Mesodermal cell (in vitro differentiated cells): ENCODE measurements around the gene KAT2B.

Experiments
- H3K27ac ChIP-seq: 2 replicates; pipeline ENCODE4 v1.7.0; 2013; ENCODE audit warnings: mild to moderate bottlenecking, low read depth, low read length, moderate library complexity; ENCODE audit not compliant: severe bottlenecking
- H3K36me3 ChIP-seq: 2 replicates; pipeline ENCODE4 v1.7.1; 2013; ENCODE audit warnings: mild to moderate bottlenecking, low read length, moderate library complexity; ENCODE audit not compliant: control insufficient read depth, insufficient read depth
- H3K4me1 ChIP-seq: one replicate; pipeline ENCODE4 v1.7.1; 2013; ENCODE audit warnings: mild to moderate bottlenecking, low read length; ENCODE audit not compliant: insufficient read depth, control insufficient read depth, poor library complexity, severe bottlenecking
- H3K4me3 ChIP-seq: 2 replicates; pipeline ENCODE4 v1.7.0; 2013; ENCODE audit warnings: low read length, control low read depth, mild to moderate bottlenecking; ENCODE audit not compliant: insufficient read depth, poor library complexity, severe bottlenecking; ENCODE audit errors: extremely low read depth
- H3K9me3 ChIP-seq: 2 replicates; pipeline ENCODE4 v1.7.1; 2013; ENCODE audit warnings: mild to moderate bottlenecking, low read length, moderate library complexity; ENCODE audit not compliant: control insufficient read depth
- WGBS, 2 experiments: methylation state at CpG; one replicate each; pipeline ENCODE4 v1.1.5; 2013; ENCODE audit warnings: missing lambda C conversion rate in 2 of 2; ENCODE audit not compliant: insufficient coverage in 2 of 2; 5-methylcytosine and 5-hydroxymethylcytosine counted together

KAT2B gene

GRCh38 chr3:20181276-20181675 lies 141.0 kb downstream of the KAT2B start:
- H3K4me1 ChIP-seq = peaks cover 4% of the 10 kb centered on the region
- no peak overlapping the region for H3K4me3 ChIP-seq
- H3K36me3 ChIP-seq = peaks cover 53% of the 10 kb centered on the region
- no peaks in the 10 kb centered on the region for H3K9me3 ChIP-seq
- no peak overlapping the region for H3K27ac ChIP-seq
- no CpG with 5 or more reads among the region's 3 CpGs for WGBS, 2 experiments

DNA sequence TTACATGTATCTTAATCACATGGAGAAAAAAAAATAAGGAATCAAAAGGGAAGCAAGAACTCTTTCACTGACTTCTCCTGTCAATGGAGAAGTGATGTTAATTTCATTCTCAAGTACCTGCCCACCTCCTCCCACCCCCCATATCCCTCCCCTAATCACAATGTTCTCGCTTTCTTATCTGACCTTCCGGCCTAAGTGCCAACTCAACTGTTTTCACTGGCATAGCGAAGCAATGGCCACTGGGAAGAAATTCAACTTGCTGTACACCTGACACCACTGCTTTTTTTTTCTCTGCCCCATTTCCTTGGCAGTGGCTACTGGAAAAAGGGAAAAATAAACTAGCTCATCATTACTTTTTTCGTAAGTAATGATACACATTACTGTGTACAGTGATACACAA lies 142.0 kb downstream of the KAT2B start:
- H3K36me3 ChIP-seq = peaks cover 53% of the 10 kb centered on the region
- peaks cover 4% of the 10 kb centered on the region for H3K4me1 ChIP-seq
- WGBS, 2 experiments = 100% methylated on average over 3 of the region's 4 CpGs; no CpG with 5 or more reads in 1 of the 2 experiments
- H3K4me3 ChIP-seq = no peak overlapping the region
- no peak overlapping the region for H3K27ac ChIP-seq
- H3K9me3 ChIP-seq = no peaks in the 10 kb centered on the region

GRCh38 chr3:20185331-20185678 lies 145.1 kb downstream of the KAT2B start:
- Histone ChIP-seq H3K4me1 (peaks cover 4% of the 10 kb centered on the region), H3K27ac (peak overlapping the region; percentile 88), H3K9me3 (no peaks in the 10 kb centered on the region), H3K4me3 (peak overlapping the region; percentile 88), H3K36me3 (peaks cover 31% of the 10 kb centered on the region)
- 0% methylated on average over 4 to 7 of the region's 12 CpGs for WGBS, 2 experiments

- peaks cover 4% of the 10 kb centered on the region for H3K4me1 ChIP-seq
- peaks cover 24% of the 10 kb centered on the region for H3K36me3 ChIP-seq
- no peaks in the 10 kb centered on the region for H3K9me3 ChIP-seq
- H3K4me3 ChIP-seq = peak within 1 kb of the TSS; percentile 88
- WGBS, 2 experiments = 0% methylated on average over 47 to 60 of the region's 65 CpGs
- peak within 1 kb of the TSS; percentile 88 for H3K27ac ChIP-seq
Observed at GRCh38 chr3:20185679-20186599, 145.7 kb downstream of the KAT2B start, which contains the start of gene SGO1. SGO1 (minus strand) TSS chr3:20186206; CDS start chr3:20184027, 2,179 bp downstream.

- H3K27ac ChIP-seq = peak overlapping the region; percentile 88
- peak overlapping the region; percentile 88 for H3K4me3 ChIP-seq
- peaks cover 4% of the 10 kb centered on the region for H3K4me1 ChIP-seq
- H3K9me3 ChIP-seq = no peaks in the 10 kb centered on the region
- WGBS, 2 experiments = 0% methylated on average over 8 of the region's 9 CpGs
- H3K36me3 ChIP-seq = peaks cover 19% of the 10 kb centered on the region
Observed at GRCh38 chr3:20186600-20187004, 146.4 kb downstream of the KAT2B start.

- WGBS, 2 experiments = 42 to 100% methylated on average over 2 to 4 of the region's 5 CpGs
- no peak overlapping the region for H3K4me3 ChIP-seq
- H3K4me1 ChIP-seq = no peaks in the 10 kb centered on the region
- H3K9me3 ChIP-seq = no peaks in the 10 kb centered on the region
- H3K27ac ChIP-seq = no peak overlapping the region
- H3K36me3 ChIP-seq = no peaks in the 10 kb centered on the region
Observed at GRCh38 chr3:20190991-20191390, 150.7 kb downstream of the KAT2B start.

GRCh38 chr3:20194793-20195460 lies 154.7 kb downstream of the KAT2B start:
- H3K36me3 ChIP-seq = no peaks in the 10 kb centered on the region
- no peaks in the 10 kb centered on the region for H3K4me1 ChIP-seq
- H3K9me3 ChIP-seq = no peaks in the 10 kb centered on the region
- H3K4me3 ChIP-seq = no peak overlapping the region
- H3K27ac ChIP-seq = no peak overlapping the region
- WGBS, 2 experiments = 86 to 97% methylated on average over 4 to 5 of the region's 7 CpGs

DNA sequence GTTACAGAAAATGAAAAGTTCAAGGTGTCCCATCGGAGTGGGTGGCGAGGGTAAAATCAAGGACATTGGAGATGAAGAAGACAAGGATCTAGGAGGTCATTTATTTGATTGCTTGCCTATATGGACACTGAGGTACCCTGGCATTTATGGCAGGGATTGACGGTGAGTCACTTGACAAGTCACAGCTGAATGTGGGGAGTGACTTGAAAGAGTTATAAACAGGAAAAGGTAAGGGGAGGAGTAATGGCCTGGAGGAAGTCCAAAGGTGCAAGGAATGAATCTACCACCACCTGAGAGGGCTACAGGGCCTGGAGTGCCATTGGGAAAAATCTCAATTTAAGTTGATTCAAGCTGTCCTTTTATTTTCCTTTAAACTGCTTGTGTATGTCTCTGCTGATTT lies 157.5 kb downstream of the KAT2B start:
- WGBS, 2 experiments = 88 to 96% methylated on average over 3 of the region's 3 CpGs
- H3K36me3 ChIP-seq = no peaks in the 10 kb centered on the region
- no peaks in the 10 kb centered on the region for H3K4me1 ChIP-seq
- H3K9me3 ChIP-seq = no peaks in the 10 kb centered on the region
- no peak overlapping the region for H3K4me3 ChIP-seq
- no peak overlapping the region for H3K27ac ChIP-seq

- H3K4me3 ChIP-seq = no peak overlapping the region
- no peaks in the 10 kb centered on the region for H3K4me1 ChIP-seq
- H3K9me3 ChIP-seq = no peaks in the 10 kb centered on the region
- H3K36me3 ChIP-seq = no peaks in the 10 kb centered on the region
- H3K27ac ChIP-seq = no peak overlapping the region
Observed at GRCh38 chr3:20201143-20201542, 160.9 kb downstream of the KAT2B start.
